IMR-90 (cell line): ENCODE measurements around the gene PDK4. TPM values are rescaled to one million over a fixed set of nuclear protein-coding genes. Genes with fewer than 3 reads are reported as not detected.

Source experiments
- ATAC-seq: fragments of 200-7000 bp; cut with Tn5 transposase; 2 replicates; pipeline ENCODE4 v1.9.1; 2020; ENCODE audit warnings: low read depth, mild to moderate bottlenecking, moderate library complexity
- BruUV-seq: library from RNA; stranded (reverse); fragments of 400-500 nt; replicated peaks from 2 replicates; lab custom pipeline; 2021; lab: Mats Ljungman, UMichigan
- CTCF ChIA-PET: fragments of 300-600 bp; formaldehyde crosslinking; extraction: SDS; loops from one replicate; lab custom pipeline; 2021; ENCODE audit warnings: antibody characterized with exemption; lab: Yijun Ruan, JAX
- POLR2A ChIA-PET: fragments of 300-600 bp; sonication (Branson Sonifier 250); formaldehyde crosslinking; loops from one replicate; lab custom pipeline; 2022; ENCODE audit warnings: antibody characterized with exemption; ENCODE audit not compliant: unreplicated experiment; lab: Charles Lee
- DNase-seq: peaks from one replicate; pipeline ENCODE4 v3.0.0; 2013
- H2AFZ ChIP-seq: replicated peaks from 2 replicates; pipeline ENCODE3; 2013; ENCODE audit warnings: low read length, mild to moderate bottlenecking; ENCODE audit not compliant: poor library complexity
- H2AK5ac ChIP-seq: 2 replicates; pipeline ENCODE4 v1.6.1; 2013; ENCODE audit warnings: low read depth, low read length, inconsistent platforms
- H2AK9ac ChIP-seq: replicated peaks from 2 replicates; pipeline ENCODE3; 2013; ENCODE audit warnings: mild to moderate bottlenecking, low read depth, low read length, moderate library complexity; ENCODE audit not compliant: poor library complexity
- H2BK120ac ChIP-seq: 2 replicates; pipeline ENCODE4 v1.6.1; 2013; ENCODE audit warnings: low read depth, low read length, inconsistent platforms
- H2BK15ac ChIP-seq: 3 replicates; pipeline ENCODE4 v1.6.1; 2013; ENCODE audit warnings: low read depth, low read length, inconsistent platforms
- H2BK20ac ChIP-seq: 2 replicates; pipeline ENCODE4 v1.6.1; 2013; ENCODE audit warnings: low read depth, mild to moderate bottlenecking, inconsistent platforms, low read length, moderate library complexity
- H2BK5ac ChIP-seq: 2 replicates; pipeline ENCODE4 v1.6.1; 2013; ENCODE audit warnings: mild to moderate bottlenecking, low read depth, low read length, inconsistent platforms; ENCODE audit not compliant: poor library complexity, severe bottlenecking
- H3K14ac ChIP-seq: replicated peaks from 2 replicates; pipeline ENCODE4 v1.6.1; 2013; ENCODE audit warnings: low read depth, low read length, inconsistent platforms
- H3K18ac ChIP-seq: 2 replicates; pipeline ENCODE4 v1.6.1; 2013; ENCODE audit warnings: low read depth, low read length, control low read depth
- H3K23ac ChIP-seq: 2 replicates; pipeline ENCODE4 v1.6.1; 2013; ENCODE audit warnings: low read depth, low read length, inconsistent platforms
- H3K27ac ChIP-seq: 2 replicates; pipeline ENCODE4 v1.5.1; 2013; ENCODE audit warnings: mild to moderate bottlenecking, control low read depth, low read length; ENCODE audit not compliant: insufficient read depth
- H3K27me3 ChIP-seq: 2 replicates; pipeline ENCODE4 v1.6.1; 2013; ENCODE audit warnings: low read length; ENCODE audit not compliant: control insufficient read depth, insufficient read depth
- H3K36me3 ChIP-seq: 2 replicates; pipeline ENCODE4 v1.6.1; 2013; ENCODE audit warnings: low read length, mixed read lengths; ENCODE audit not compliant: control insufficient read depth, insufficient read depth
- H3K4ac ChIP-seq: 2 replicates; pipeline ENCODE4 v1.6.1; 2013; ENCODE audit warnings: low read depth, low read length, inconsistent platforms
- H3K4me1 ChIP-seq: 2 replicates; pipeline ENCODE4 v1.6.1; 2013; ENCODE audit warnings: low read length, mixed read lengths; ENCODE audit not compliant: control insufficient read depth, insufficient read depth
- H3K4me2 ChIP-seq: 2 replicates; pipeline ENCODE4 v1.6.1; 2013; ENCODE audit warnings: low read depth, mild to moderate bottlenecking, control low read depth, low read length, moderate library complexity
- H3K4me3 ChIP-seq: 2 replicates; pipeline ENCODE4 v1.5.1; 2013; ENCODE audit warnings: low read depth, mild to moderate bottlenecking, control low read depth, low read length, moderate library complexity; ENCODE audit not compliant: insufficient read depth
- H3K56ac ChIP-seq: 2 replicates; pipeline ENCODE4 v1.6.1; 2013; ENCODE audit warnings: low read length, inconsistent platforms; ENCODE audit not compliant: insufficient read depth; ENCODE audit errors: extremely low read depth
- H3K79me1 ChIP-seq, 2 experiments: 2 replicates each; pipeline ENCODE4 v1.6.1; 2013; ENCODE audit warnings: low read length in 2 of 2, inconsistent platforms in 1 of 2, low read depth in 1 of 2
- H3K9ac ChIP-seq: 2 replicates; pipeline ENCODE4 v1.6.1; 2013; ENCODE audit warnings: low read depth, low read length, control low read depth
- H3K9me1 ChIP-seq: 2 replicates; pipeline ENCODE4 v1.6.1; 2013; ENCODE audit warnings: low read length, inconsistent platforms; ENCODE audit not compliant: insufficient read depth
- H3K9me3 ChIP-seq: 2 replicates; pipeline ENCODE4 v1.6.1; 2013; ENCODE audit warnings: low read length; ENCODE audit not compliant: control insufficient read depth, insufficient read depth
- H4K20me1 ChIP-seq: 2 replicates; pipeline ENCODE4 v1.6.1; 2013; ENCODE audit warnings: low read length, inconsistent platforms; ENCODE audit not compliant: insufficient read depth
- H4K5ac ChIP-seq: 2 replicates; pipeline ENCODE4 v1.6.1; 2013; ENCODE audit warnings: mild to moderate bottlenecking, low read depth, low read length, control low read depth
- H4K8ac ChIP-seq, 2 experiments: 2 replicates each; pipeline ENCODE4 v1.6.1; 2013; ENCODE audit warnings: low read depth in 2 of 2, low read length in 2 of 2, control low read depth in 1 of 2, inconsistent platforms in 1 of 2
- H4K91ac ChIP-seq: 2 replicates; pipeline ENCODE4 v1.6.1; 2013; ENCODE audit warnings: low read depth, low read length, inconsistent platforms; ENCODE audit not compliant: insufficient read depth
- BHLHE40 ChIP-seq: fragments of 150-350 bp; IDR thresholded peaks from 2 replicates; pipeline ENCODE4 v1.6.1; 2016; ENCODE audit warnings: mild to moderate bottlenecking, low read depth, low read length
- CEBPB ChIP-seq: IDR thresholded peaks from 2 replicates; pipeline ENCODE4 v1.6.1; 2012; ENCODE audit warnings: low read depth, low read length, improper control_type of control experiment
- CTCF ChIP-seq: conservative IDR thresholded peaks from 2 replicates; pipeline ENCODE4 v1.5.1; 2012; ENCODE audit warnings: mild to moderate bottlenecking, low read depth, low read length, improper control_type of control experiment
- FOS ChIP-seq: fragments of 150-350 bp; IDR thresholded peaks from 2 replicates; pipeline ENCODE4 v1.6.1; 2016; ENCODE audit warnings: low read depth, low read length
- MAFK ChIP-seq: IDR thresholded peaks from 2 replicates; pipeline ENCODE4 v1.6.1; 2012; ENCODE audit warnings: low read depth, low read length, improper control_type of control experiment
- MXI1 ChIP-seq: IDR thresholded peaks from 2 replicates; pipeline ENCODE4 v1.6.1; 2012; ENCODE audit warnings: low read depth, mild to moderate bottlenecking, low read length, moderate library complexity, borderline replicate concordance
- NFE2L2 ChIP-seq: fragments of 150-350 bp; IDR thresholded peaks from 2 replicates; pipeline ENCODE4 v1.6.1; 2016; ENCODE audit warnings: low read depth, mild to moderate bottlenecking, low read length
- RAD21 ChIP-seq: IDR thresholded peaks from 2 replicates; pipeline ENCODE4 v1.6.1; 2012; ENCODE audit warnings: low read length, improper control_type of control experiment
- RCOR1 ChIP-seq: IDR thresholded peaks from 2 replicates; pipeline ENCODE4 v1.6.1; 2012; ENCODE audit warnings: mild to moderate bottlenecking, low read length, improper control_type of control experiment; ENCODE audit not compliant: insufficient replicate concordance
- USF2 ChIP-seq: fragments of 150-350 bp; IDR thresholded peaks from 2 replicates; pipeline ENCODE4 v1.6.1; 2017; ENCODE audit warnings: mild to moderate bottlenecking, antibody characterized with exemption, low read length, low read depth
- WGBS, 2 experiments: methylation state at CpG; one replicate each; pipeline versions ENCODE4 v1.1.5 to v1.1.7; 2013; ENCODE audit warnings: missing lambda C conversion rate in 2 of 2; ENCODE audit not compliant: insufficient read length in 1 of 2; ENCODE audit errors: extremely low coverage in 2 of 2; 5-methylcytosine and 5-hydroxymethylcytosine counted together
- dilution Hi-C: fragments of 300-500 bp; cut with HindIII; formaldehyde crosslinking; loops from one replicate; pipeline ENCODE4 v1.14.3; 2018; ENCODE audit warnings: low sequenced_read_pairs; ENCODE audit not compliant: unreplicated experiment
- in situ Hi-C: fragments of 300-500 bp; cut with MboI; formaldehyde crosslinking; loops from 3 replicates; pipeline ENCODE4 v1.14.3; 2019; ENCODE audit warnings: low sequenced_read_pairs, inconsistent platforms, mixed read lengths
- intact Hi-C: fragments of 100-400 bp; cut with micrococcal nuclease; formaldehyde crosslinking; loops from 2 replicates; pipeline ENCODE4 v1.10.0; 2022
- polyA plus RNA-seq, 3 experiments: library from polyadenylated mRNA; depleted of rRNA; stranded (reverse); fragments of >200 nt; gene quantifications; 2 replicates each; pipeline ENCODE4 v1.2.3, GENCODE V29; 2012; ENCODE audit warnings: low replicate concordance in 1 of 3
- total RNA-seq: library from RNA; depleted of rRNA; stranded (reverse); fragments of >200 nt; gene quantifications from 2 replicates; pipeline ENCODE4 v1.2.3, GENCODE V29; 2012

Gene PDK4
- total and polyA plus RNA-seq, 2 of the 4 experiments (the other 2 are of a cell fraction): under 0.01 to 0.03 TPM

- no peak overlapping the region for H3K4me3 ChIP-seq
- no peak overlapping the region for H3K14ac ChIP-seq
- H3K27ac ChIP-seq: no peak overlapping the region
- H4K91ac ChIP-seq: no peak overlapping the region
- H3K18ac ChIP-seq: no peak overlapping the region
- no peak overlapping the region for H2BK20ac ChIP-seq
- no peak overlapping the region for H4K5ac ChIP-seq
- BruUV-seq: no TSS peak
- H3K36me3 ChIP-seq: no peaks in the 10 kb centered on the region
- no peaks in the 10 kb centered on the region for H3K9me3 ChIP-seq
- H2BK120ac ChIP-seq: no peak overlapping the region
- in situ Hi-C loops (no loop called here), intact Hi-C loops (loop anchor here (1.0 to 2.0 kb wide), 3 partner anchors 18 to 139 kb away; no protein-coding TSS in a partner anchor), dilution Hi-C loops (no loop called here)
- no peak overlapping the region for H3K4me2 ChIP-seq
- ChIA-PET CTCF (interaction anchor here (0.6 to 3.5 kb wide), 10 partner anchors 13 to 152 kb away, joined by 3 to 25 read pairs (median 6); no protein-coding TSS in a partner anchor), POLR2A (no interaction called here)
- no peaks in the 10 kb centered on the region for H4K20me1 ChIP-seq
- ATAC-seq (no peak), DNase-seq (no peak)
- TF ChIP-seq CEBPB: no peak
- no peak for TF ChIP-seq FOS
- no peak for TF ChIP-seq NFE2L2
- TF ChIP-seq MAFK: no peak
- no peak for TF ChIP-seq USF2
- TF ChIP-seq BHLHE40: no peak
- no peak for TF ChIP-seq MXI1
- no peak for TF ChIP-seq CTCF
- no peak for TF ChIP-seq RAD21
- no peak for TF ChIP-seq RCOR1
- H3K4ac ChIP-seq: no peak overlapping the region
- H2BK5ac ChIP-seq: no peak overlapping the region
- H2AK9ac ChIP-seq: no peak overlapping the region
- peaks cover 2% of the 10 kb centered on the region for H3K27me3 ChIP-seq
- H2BK15ac ChIP-seq: no peak overlapping the region
- no peak overlapping the region for H2AK5ac ChIP-seq
- no peaks in the 10 kb centered on the region for H3K79me1 ChIP-seq
- WGBS, 2 experiments: no CpG with 5 or more reads among the region's 1 CpG
- no peak overlapping the region for H2AFZ ChIP-seq
- H3K23ac ChIP-seq: no peak overlapping the region
- no peaks in the 10 kb centered on the region for H3K4me1 ChIP-seq
- H3K9ac ChIP-seq: no peak overlapping the region
- H3K56ac ChIP-seq: no peak overlapping the region
- H4K8ac ChIP-seq: no peak overlapping the region
- no peaks in the 10 kb centered on the region for H3K9me1 ChIP-seq
Measured at GRCh38 chr7:95545673-95546072, 50.6 kb downstream of the PDK4 start.
